Heart left ventricle (tissue), 16 donors: ENCODE results near the gene MUC2. TPM values are rescaled to one million over a fixed set of nuclear protein-coding genes. Genes with fewer than 3 reads are reported as not detected.
A peak's percentile ranks its signal among the peaks of the same experiment; 100 is the strongest.

Experiments
- ATAC-seq, 4 donors: fragments of 200-7000 bp; cut with Tn5 transposase; one replicate each; pipeline ENCODE4 v1.9.1; 2020 to 2022; ENCODE audit warnings: moderate library complexity in 4 of 4, mild to moderate bottlenecking in 3 of 4, moderate number of reproducible peaks in 1 of 4
- DNase-seq, 5 donors: peaks; one replicate each; pipeline ENCODE4 v3.0.0-alpha.2; 2020
- H3K27ac ChIP-seq, 12 donors: fragments of 200-600 bp; sonication (generic) in 4 of 12; one replicate each; pipeline versions ENCODE4 v1.5.0 to v1.8.0; 2016 to 2022; ENCODE audit warnings: mild to moderate bottlenecking in 2 of 12
- H3K27me3 ChIP-seq, 9 donors: fragments of 200-600 bp; sonication (generic) in 2 of 9; one replicate each; pipeline versions ENCODE4 v1.5.1 to v1.8.0; 2016 to 2022; ENCODE audit warnings: mild to moderate bottlenecking in 3 of 9
- H3K36me3 ChIP-seq, 9 donors: fragments of 200-600 bp; sonication (generic) in 2 of 9; one replicate each; pipeline versions ENCODE4 v1.5.0 to v1.8.0; 2018 to 2022; ENCODE audit warnings: mild to moderate bottlenecking in 2 of 9
- H3K4me1 ChIP-seq, 12 donors: fragments of 200-600 bp; sonication (generic) in 4 of 12; one replicate each; pipeline versions ENCODE4 v1.5.0 to v1.8.0; 2016 to 2022; ENCODE audit warnings: mild to moderate bottlenecking in 3 of 12
- H3K4me3 ChIP-seq, 12 donors: fragments of 200-600 bp; sonication (generic) in 4 of 12; one replicate each; pipeline versions ENCODE4 v1.5.0 to v1.8.0; 2017 to 2022; ENCODE audit warnings: mild to moderate bottlenecking in 9 of 12, moderate library complexity in 4 of 12
- H3K9me3 ChIP-seq, 12 donors: fragments of 200-600 bp; sonication (generic) in 4 of 12; one replicate each; pipeline versions ENCODE4 v1.5.0 to v1.8.0; 2016 to 2022; ENCODE audit warnings: mild to moderate bottlenecking in 1 of 12
- POLR2A ChIP-seq, 2 donors: fragments of 450-650 bp; IDR thresholded peaks; one replicate each; pipeline ENCODE4 v1.6.1; 2017; ENCODE audit warnings: antibody characterized with exemption in 2 of 2, mild to moderate bottlenecking in 2 of 2, moderate library complexity in 2 of 2
- WGBS, 4 donors: extraction: QIAGEN DNeasy Blood & Tissue Kit in 2 of 4; methylation state at CpG; one replicate each; pipeline versions ENCODE4 v1.1.5 to v1.1.7; 2013 to 2018; 5-methylcytosine and 5-hydroxymethylcytosine counted together
- intact Hi-C, 10 donors: fragments of 100-400 bp; cut with DNase I; formaldehyde crosslinking; loops; one replicate each; pipeline versions ENCODE4 v1.11.1 to v1.14.2; 2022
- polyA plus RNA-seq, 2 donors: library from polyadenylated mRNA; stranded (reverse); fragments of 200-250 nt; gene quantifications; one replicate each; pipeline ENCODE4 v1.2.3, GENCODE V29; 2013
- total RNA-seq, 9 donors: library from RNA; depleted of rRNA in 2 of 9; stranded (reverse); fragments of >200 nt in 2 of 9; fragmentation: NEBNext Ultra II Directional in 3 of 9; extraction: Animal tissue kit (Norgen Biotek cat#: 25700) in 3 of 9; gene quantifications; one replicate each; pipeline versions ENCODE4 v1.1.0 to v1.2.4, GENCODE V29; 2016 to 2023
- TF ChIP-seq, protein P1 (sequence below), 12 donors: fragments of 200-600 bp; sonication (generic) in 4 of 12; IDR thresholded peaks; one replicate each; pipeline versions ENCODE4 v1.5.0 to v1.8.0; 2018 to 2022; ENCODE audit warnings: antibody characterized with exemption in 12 of 12, mild to moderate bottlenecking in 5 of 12
- donor health status: ischemic (EF 13 %, LVEDD 7.1; RV severe dilation, severe dysfunction).
- donor health status: healthy with polysubstance abuse.
- donor health status: DM: no; HTN: yes; CAD: no.
- donor health status: DM: no; HTN: no; CAD: no.
- donor health status: ischemic (EF 25% LVEDD 6.9; RV normal size, moderate dysfunction).
- donor health status: ischemic (EF 25% LVEDD 5.7; RV mildly dilated, moderate dysfunction).
- donor health status: healthy.
- donor health status: DM: yes; HTN: yes; CAD: no.
- donor health status: ischemic (EF 35%, LVEDD 5.7; RV mildly dilated, moderate dysfunction).
- donor health status: nonischemic (EF 11% LVEDD 7.7; RV severe dilation, severe dysfunction).
- donor health status: DM: yes; HTN: yes; CAD: no.
- donor health status: PGD.
- donor health status: ischemic (EF 29% LVEDD 5.4; RV normal size, mild dysfunction).
- donor health status: nonischemic (EF 23%, LVEDD 6.1; RV moderate dilation, normal function).

The MUC2 gene
- total and polyA plus RNA-seq, 11 donors, result 0.01 to 0.07 TPM; not detected in 9

GRCh38 chr11:1062075-1062820, 12.4 kb upstream of the MUC2 start:
- Histone ChIP-seq H3K9me3 (peaks cover 0 to 14% (median 2%) of the 10 kb centered on the region in 12 donors), H3K4me3 (no peak overlapping the region), H3K4me1 (peaks cover 0 to 9% (median 5%) of the 10 kb centered on the region in 12 donors), H3K27me3 (peaks cover 0 to 4% (median 0%) of the 10 kb centered on the region in 9 donors), H3K27ac (no peak overlapping the region), H3K36me3 (no peaks in the 10 kb centered on the region)
- intact Hi-C loops, result no loop called here
- no peak for TF ChIP-seq POLR2A (IDR thresholded peaks at IDR 0.05)
- TF ChIP-seq, protein P1, sequence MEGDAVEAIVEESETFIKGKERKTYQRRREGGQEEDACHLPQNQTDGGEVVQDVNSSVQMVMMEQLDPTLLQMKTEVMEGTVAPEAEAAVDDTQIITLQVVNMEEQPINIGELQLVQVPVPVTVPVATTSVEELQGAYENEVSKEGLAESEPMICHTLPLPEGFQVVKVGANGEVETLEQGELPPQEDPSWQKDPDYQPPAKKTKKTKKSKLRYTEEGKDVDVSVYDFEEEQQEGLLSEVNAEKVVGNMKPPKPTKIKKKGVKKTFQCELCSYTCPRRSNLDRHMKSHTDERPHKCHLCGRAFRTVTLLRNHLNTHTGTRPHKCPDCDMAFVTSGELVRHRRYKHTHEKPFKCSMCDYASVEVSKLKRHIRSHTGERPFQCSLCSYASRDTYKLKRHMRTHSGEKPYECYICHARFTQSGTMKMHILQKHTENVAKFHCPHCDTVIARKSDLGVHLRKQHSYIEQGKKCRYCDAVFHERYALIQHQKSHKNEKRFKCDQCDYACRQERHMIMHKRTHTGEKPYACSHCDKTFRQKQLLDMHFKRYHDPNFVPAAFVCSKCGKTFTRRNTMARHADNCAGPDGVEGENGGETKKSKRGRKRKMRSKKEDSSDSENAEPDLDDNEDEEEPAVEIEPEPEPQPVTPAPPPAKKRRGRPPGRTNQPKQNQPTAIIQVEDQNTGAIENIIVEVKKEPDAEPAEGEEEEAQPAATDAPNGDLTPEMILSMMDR (IDR thresholded peaks at IDR 0.05), result no peak
- 70 to 87% (median 77%) methylated on average over 9 of the region's 9 CpGs for WGBS, 4 donors
- DNase-seq (no peak), ATAC-seq (no peak)

DNA sequence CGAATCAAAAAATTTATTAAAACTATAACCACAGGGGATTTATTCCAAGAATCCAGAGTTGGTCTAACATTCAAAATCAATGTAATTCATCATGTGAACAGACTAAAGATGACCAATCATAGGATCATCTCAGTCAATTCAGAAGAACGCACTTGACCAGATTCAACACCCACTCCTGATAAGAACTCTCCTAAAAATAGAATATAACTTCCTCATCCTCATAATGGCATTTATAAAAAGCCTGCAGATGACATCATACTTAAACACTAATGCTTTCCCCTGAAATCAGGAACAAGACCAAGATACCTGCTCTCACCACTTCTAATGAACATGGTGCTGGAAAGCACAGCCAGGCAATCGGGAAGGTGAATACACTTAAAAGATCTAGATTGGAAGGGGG, 10.5 kb upstream of the MUC2 start:
- Histone ChIP-seq H3K36me3 (no peaks in the 10 kb centered on the region), H3K27ac (no peak overlapping the region), H3K9me3 (peaks cover 0 to 14% (median 2%) of the 10 kb centered on the region in 12 donors), H3K27me3 (no peaks in the 10 kb centered on the region), H3K4me1 (peaks cover 0 to 9% (median 5%) of the 10 kb centered on the region in 12 donors), H3K4me3 (no peak overlapping the region)
- no peak for DNase-seq
- intact Hi-C loops, result no loop called here
- 26 to 43% (median 37%) methylated on average over 3 of the region's 3 CpGs for WGBS, 4 donors
- peak in 1 of 4 donors; percentile 58 for ATAC-seq
- no peak for TF ChIP-seq POLR2A (IDR thresholded peaks at IDR 0.05)
- TF ChIP-seq, protein P1 (IDR thresholded peaks at IDR 0.05), result no peak

- Histone ChIP-seq H3K27ac (no peak overlapping the region), H3K27me3 (peaks cover 0 to 1% (median 0%) of the 10 kb centered on the region in 9 donors), H3K4me1 (peaks cover 0 to 17% (median 10%) of the 10 kb centered on the region in 12 donors), H3K36me3 (no peaks in the 10 kb centered on the region), H3K9me3 (no peaks in the 10 kb centered on the region), H3K4me3 (no peak overlapping the region)
- no peak for TF ChIP-seq POLR2A (IDR thresholded peaks at IDR 0.05)
- TF ChIP-seq, protein P1 (IDR thresholded peaks at IDR 0.05), result no peak
- DNase-seq (no peak), ATAC-seq (no peak)
- intact Hi-C loops, result loop anchor here in 1 of 10 donors (5.0 kb wide), 1 partner anchor 514 kb away; no protein-coding TSS in a partner anchor
- WGBS, 4 donors, result 88 to 92% (median 90%) methylated on average over 8 of the region's 8 CpGs
These were observed 6.7 kb upstream of the MUC2 start for GRCh38 chr11:1067812-1068496.

GRCh38 chr11:1069740-1070139, 4.9 kb upstream of the MUC2 start:
- DNase-seq (no peak), ATAC-seq (no peak)
- no peaks in the 10 kb centered on the region for H3K9me3 ChIP-seq
- no peak overlapping the region for H3K4me3 ChIP-seq
- no peaks in the 10 kb centered on the region for H3K36me3 ChIP-seq
- H3K27ac ChIP-seq, result no peak overlapping the region
- TF ChIP-seq, protein P1 (IDR thresholded peaks at IDR 0.05), result no peak
- no peak for TF ChIP-seq POLR2A (IDR thresholded peaks at IDR 0.05)
- intact Hi-C loops, result loop anchor here in 1 of 10 donors (5.0 kb wide), 1 partner anchor 513 kb away; no protein-coding TSS in a partner anchor
- peaks cover 4 to 20% (median 13%) of the 10 kb centered on the region in 12 donors for H3K4me1 ChIP-seq
- peaks cover 0 to 3% (median 0%) of the 10 kb centered on the region in 9 donors for H3K27me3 ChIP-seq
